GM12878 (cell line): ENCODE results near the gene TPRA1. TPM values are rescaled to one million over a fixed set of nuclear protein-coding genes. Genes with fewer than 3 reads are reported as not detected.

Experiments
- ATAC-seq: fragments of 200-7000 bp; cut with Tn5 transposase; 3 replicates; pipeline ENCODE4 v1.9.1; 2020; ENCODE audit warnings: mild to moderate bottlenecking, moderate library complexity
- BruUV-seq: library from RNA; stranded (reverse); fragments of 400-500 nt; replicated peaks from 2 replicates; lab custom pipeline; 2021; lab: Mats Ljungman, UMichigan
- CTCF ChIA-PET: fragments of 300-600 bp; sonication (Branson Sonifier 250); formaldehyde crosslinking; extraction: SDS; loops from one replicate; lab custom pipeline; 2021; ENCODE audit warnings: inconsistent platforms; lab: Yijun Ruan, JAX
- POLR2A ChIA-PET: fragments of 350-600 bp; formaldehyde crosslinking; extraction: SDS; loops from one replicate; lab custom pipeline; 2021; ENCODE audit warnings: inconsistent platforms; lab: Charles Lee
- RAD21 ChIA-PET: fragments of 300-600 bp; sonication (Branson Sonifier 250); formaldehyde crosslinking; loops from one replicate; lab custom pipeline; 2023; ENCODE audit warnings: antibody characterized with exemption; ENCODE audit not compliant: unreplicated experiment; lab: Charles Lee
- SMC1A ChIA-PET: fragments of 300-600 bp; sonication (Branson Sonifier 250); formaldehyde crosslinking; loops from one replicate; lab custom pipeline; 2023; ENCODE audit not compliant: unreplicated experiment, uncharacterized antibody; lab: Charles Lee
- DNase-seq: peaks from one replicate; pipeline ENCODE4 v3.0.0-alpha.2; 2011; ENCODE audit warnings: low read depth, low spot score
- FAIRE-seq: peaks from 3 replicates; lab custom pipeline; 2011; peaks lifted over from hg19 to GRCh38; lab: Jason Lieb, UNC
- H2AFZ ChIP-seq: 2 replicates; pipeline ENCODE4 v1.6.0; 2011; ENCODE audit warnings: low read depth, low read length, control low read depth; ENCODE audit not compliant: control insufficient read depth
- H3K27ac ChIP-seq: 2 replicates; pipeline ENCODE4 v1.5.1; 2011; ENCODE audit warnings: control low read depth; ENCODE audit not compliant: control insufficient read depth, insufficient read depth
- H3K27me3 ChIP-seq, 2 experiments: replicated peaks in 1 of 2; 2 replicates each; pipeline versions ENCODE4 v1.6.0 to v1.6.1; 2011; ENCODE audit warnings: low read length in 1 of 2; ENCODE audit not compliant: control insufficient read depth in 2 of 2, insufficient read depth in 2 of 2
- H3K36me3 ChIP-seq, 2 experiments: 2 replicates each; pipeline ENCODE4 v1.5.1; 2011; ENCODE audit warnings: low read length in 1 of 2; ENCODE audit not compliant: control insufficient read depth in 2 of 2, insufficient read depth in 2 of 2
- H3K4me1 ChIP-seq: 2 replicates; pipeline ENCODE4 v1.6.1; 2011; ENCODE audit warnings: mild to moderate bottlenecking, low read length, moderate library complexity, mixed read lengths; ENCODE audit not compliant: control insufficient read depth, insufficient read depth
- H3K4me2 ChIP-seq: 2 replicates; pipeline ENCODE4 v1.6.0; 2011; ENCODE audit warnings: control low read depth; ENCODE audit not compliant: control insufficient read depth, insufficient read depth
- H3K4me3 ChIP-seq: fragments of 200-600 bp; sonication (generic); 2 replicates; pipeline ENCODE4 v1.5.1; 2016
- H3K79me2 ChIP-seq: 2 replicates; pipeline ENCODE4 v1.6.0; 2011; ENCODE audit warnings: low read length; ENCODE audit not compliant: control insufficient read depth, insufficient read depth
- H3K9ac ChIP-seq: 2 replicates; pipeline ENCODE4 v1.8.0; 2011; ENCODE audit warnings: low read length, control low read depth, mixed read lengths; ENCODE audit not compliant: control insufficient read depth, insufficient read depth
- H3K9me3 ChIP-seq: replicated peaks from 3 replicates; pipeline ENCODE4 v1.5.1; 2011; ENCODE audit warnings: mild to moderate bottlenecking, low read length; ENCODE audit not compliant: control insufficient read depth, insufficient read depth
- H4K20me1 ChIP-seq: 2 replicates; pipeline ENCODE4 v1.6.0; 2011; ENCODE audit not compliant: control insufficient read depth, insufficient read depth
- BACH1 ChIP-seq: fragments of 450-650 bp; IDR thresholded peaks from 2 replicates; pipeline ENCODE4 v1.6.1; 2017; ENCODE audit warnings: mild to moderate bottlenecking, borderline replicate concordance
- BHLHE40 ChIP-seq, 2 experiments: fragments of 450-650 bp in 1 of 2; IDR thresholded peaks; 2 replicates each; pipeline ENCODE4 v1.6.1; 2011 to 2017; ENCODE audit warnings: low read depth in 2 of 2, borderline replicate concordance in 1 of 2, improper control_type of control experiment in 1 of 2, low read length in 1 of 2, mild to moderate bottlenecking in 1 of 2
- BMI1 ChIP-seq: fragments of 450-650 bp; IDR thresholded peaks from 2 replicates; pipeline ENCODE4 v1.6.1; 2016; ENCODE audit warnings: mild to moderate bottlenecking, moderate library complexity, borderline replicate concordance
- EP300 ChIP-seq, 2 experiments: fragments of 150-350 bp in 1 of 2; IDR thresholded peaks; 2 replicates each; pipeline ENCODE4 v1.6.1; 2011 to 2012; ENCODE audit warnings: low read depth in 2 of 2, low read length in 2 of 2, borderline replicate concordance in 1 of 2, improper control_type of control experiment in 1 of 2, inconsistent platforms in 1 of 2; ENCODE audit not compliant: control insufficient read depth in 1 of 2
- ESRRA ChIP-seq: IDR thresholded peaks from 2 replicates; pipeline ENCODE4 v1.6.1; 2012; ENCODE audit warnings: mild to moderate bottlenecking, low read length, improper control_type of control experiment
- EZH2 ChIP-seq: IDR thresholded peaks from 2 replicates; pipeline ENCODE4 v1.6.1; 2012; ENCODE audit warnings: low read depth, mild to moderate bottlenecking, control low read depth, inconsistent platforms, low read length, borderline replicate concordance; ENCODE audit not compliant: control insufficient read depth
- HCFC1 ChIP-seq: fragments of 150-350 bp; IDR thresholded peaks from 2 replicates; pipeline ENCODE4 v1.6.1; 2014; ENCODE audit warnings: low read length
- HDAC6 ChIP-seq: fragments of 200-600 bp; sonication (generic); IDR thresholded peaks from one replicate; pipeline ENCODE4 v1.8.0; 2017; ENCODE audit warnings: antibody characterized with exemption; ENCODE audit not compliant: unreplicated experiment
- POLR2A ChIP-seq: IDR thresholded peaks from 2 replicates; pipeline ENCODE4 v1.6.1; 2011; ENCODE audit warnings: low read depth, mild to moderate bottlenecking, low read length
- REST ChIP-seq: IDR thresholded peaks from 2 replicates; pipeline ENCODE4 v1.6.1; 2012; ENCODE audit warnings: mild to moderate bottlenecking, low read depth, low read length
- YBX1 ChIP-seq: fragments of 450-650 bp; IDR thresholded peaks from 2 replicates; pipeline ENCODE4 v1.6.1; 2016; ENCODE audit warnings: antibody characterized with exemption
- ZBED1 ChIP-seq: IDR thresholded peaks from 2 replicates; pipeline ENCODE4 v1.6.1; 2016; ENCODE audit warnings: borderline replicate concordance
- ZNF207 ChIP-seq: fragments of 450-650 bp; IDR thresholded peaks from 2 replicates; pipeline ENCODE4 v1.6.1; 2014; ENCODE audit warnings: antibody characterized with exemption, mild to moderate bottlenecking, borderline replicate concordance
- WGBS: methylation state at CpG from one replicate; pipeline ENCODE4 v1.1.6; 2016; ENCODE audit warnings: low lambda C conversion rate; ENCODE audit not compliant: insufficient replicate concordance, insufficient coverage; ENCODE audit errors: missing lambda C conversion rate; 5-methylcytosine and 5-hydroxymethylcytosine counted together
- in situ Hi-C: fragments of 300-500 bp; cut with MboI; formaldehyde crosslinking; loops from 9 replicates; pipeline ENCODE4 v1.14.3; 2018; ENCODE audit warnings: mixed read lengths
- intact Hi-C: fragments of 100-400 bp; cut with micrococcal nuclease; formaldehyde crosslinking; loops from one replicate; pipeline ENCODE4 v1.14.2; 2022; ENCODE audit not compliant: unreplicated experiment
- polyA plus RNA-seq, 11 experiments: library from polyadenylated mRNA; depleted of rRNA in 4 of 11; unstranded in 6 of 11; stranded (reverse) in 5 of 11; fragments of >200 nt; fragmentation: Nextera tagmentation in 4 of 11; fragmentation: Illumina TruSeq in 1 of 11; extraction: Ambion mirVana in 4 of 11; extraction: Trizol in 1 of 11; gene quantifications; 1 replicate in 1 of 11; 2 replicates in 10 of 11; pipeline versions ENCODE4 v1.2.1 to v1.2.3, GENCODE V29; 2011 to 2016; ENCODE audit warnings: inconsistent platforms in 2 of 11, missing spikeins in 2 of 11, low read depth in 1 of 11
- total RNA-seq, 4 experiments: library from RNA; depleted of rRNA in 3 of 4; stranded (reverse); fragments of >200 nt in 3 of 4; fragmentation: Illumina TruSeq in 1 of 4; extraction: Trizol in 1 of 4; gene quantifications; 2 replicates each; pipeline versions ENCODE4 v1.2.1 to v1.2.3, GENCODE V29; 2013 to 2021
- TF ChIP-seq, protein P1 (sequence below): fragments of 450-650 bp; IDR thresholded peaks from 2 replicates; pipeline ENCODE4 v1.6.1; 2016; ENCODE audit warnings: mild to moderate bottlenecking
- TF ChIP-seq, protein P2 (sequence below): fragments of 450-650 bp; IDR thresholded peaks from 2 replicates; pipeline ENCODE4 v1.6.1; 2018; ENCODE audit warnings: mild to moderate bottlenecking, low read depth, moderate library complexity; ENCODE audit not compliant: partially characterized antibody

The TPRA1 gene
- total and polyA plus RNA-seq, 10 of the 15 experiments (the other 5 are each of a cell fraction or from before 2014, with no cell fraction given) = 1.8 to 39.6 (median 26.6) TPM

GRCh38 chr3:127615631-127616305, 25.2 kb upstream of the TPRA1 start:
- DNase-seq (no peak), FAIRE-seq (no peak), ATAC-seq (no peak)
- RAD21 ChIA-PET = no interaction called here
- H3K79me2 ChIP-seq = no peaks in the 10 kb centered on the region
- no peaks in the 10 kb centered on the region for H3K4me1 ChIP-seq
- H3K9me3 ChIP-seq = no peaks in the 10 kb centered on the region
- H3K4me3 ChIP-seq = no peak overlapping the region
- H4K20me1 ChIP-seq = no peaks in the 10 kb centered on the region
- H3K36me3 ChIP-seq = peaks cover 52 to 55% of the 10 kb centered on the region in 2 experiments
- 73% methylated on average over 6 of the region's 6 CpGs for WGBS
- POLR2A ChIA-PET = no interaction called here
- intact Hi-C loops = no loop called here
- no peak overlapping the region for H3K27ac ChIP-seq
- no peak overlapping the region for H3K9ac ChIP-seq
- SMC1A ChIA-PET = no interaction called here
- H2AFZ ChIP-seq = no peak overlapping the region
- H3K27me3 ChIP-seq = no peaks in the 10 kb centered on the region
- CTCF ChIA-PET = interaction anchor here (1.6 kb wide), 1 partner anchor 41 kb away, joined by 4 read pairs; no protein-coding TSS in a partner anchor
- H3K4me2 ChIP-seq = no peak overlapping the region
- in situ Hi-C loops = no loop called here
- BruUV-seq = no TSS peak
- TF ChIP-seq, protein P1, sequence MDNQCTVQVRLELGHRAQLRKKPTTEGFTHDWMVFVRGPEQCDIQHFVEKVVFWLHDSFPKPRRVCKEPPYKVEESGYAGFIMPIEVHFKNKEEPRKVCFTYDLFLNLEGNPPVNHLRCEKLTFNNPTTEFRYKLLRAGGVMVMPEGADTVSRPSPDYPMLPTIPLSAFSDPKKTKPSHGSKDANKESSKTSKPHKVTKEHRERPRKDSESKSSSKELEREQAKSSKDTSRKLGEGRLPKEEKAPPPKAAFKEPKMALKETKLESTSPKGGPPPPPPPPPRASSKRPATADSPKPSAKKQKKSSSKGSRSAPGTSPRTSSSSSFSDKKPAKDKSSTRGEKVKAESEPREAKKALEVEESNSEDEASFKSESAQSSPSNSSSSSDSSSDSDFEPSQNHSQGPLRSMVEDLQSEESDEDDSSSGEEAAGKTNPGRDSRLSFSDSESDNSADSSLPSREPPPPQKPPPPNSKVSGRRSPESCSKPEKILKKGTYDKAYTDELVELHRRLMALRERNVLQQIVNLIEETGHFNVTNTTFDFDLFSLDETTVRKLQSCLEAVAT = no peak
- TF ChIP-seq HDAC6 = no peak
- no peak for TF ChIP-seq ZNF207
- no peak for TF ChIP-seq ESRRA
- no peak for TF ChIP-seq ZBED1
- TF ChIP-seq EZH2 = no peak
- no peak for TF ChIP-seq HCFC1
- no peak for TF ChIP-seq BHLHE40 (IDR thresholded peaks at IDR 0.05; ENCODE audit: borderline replicate concordance in 1 of 2, low read depth in 2 of 2, low read length in 1 of 2)
- TF ChIP-seq POLR2A = no peak
- TF ChIP-seq, protein P2, sequence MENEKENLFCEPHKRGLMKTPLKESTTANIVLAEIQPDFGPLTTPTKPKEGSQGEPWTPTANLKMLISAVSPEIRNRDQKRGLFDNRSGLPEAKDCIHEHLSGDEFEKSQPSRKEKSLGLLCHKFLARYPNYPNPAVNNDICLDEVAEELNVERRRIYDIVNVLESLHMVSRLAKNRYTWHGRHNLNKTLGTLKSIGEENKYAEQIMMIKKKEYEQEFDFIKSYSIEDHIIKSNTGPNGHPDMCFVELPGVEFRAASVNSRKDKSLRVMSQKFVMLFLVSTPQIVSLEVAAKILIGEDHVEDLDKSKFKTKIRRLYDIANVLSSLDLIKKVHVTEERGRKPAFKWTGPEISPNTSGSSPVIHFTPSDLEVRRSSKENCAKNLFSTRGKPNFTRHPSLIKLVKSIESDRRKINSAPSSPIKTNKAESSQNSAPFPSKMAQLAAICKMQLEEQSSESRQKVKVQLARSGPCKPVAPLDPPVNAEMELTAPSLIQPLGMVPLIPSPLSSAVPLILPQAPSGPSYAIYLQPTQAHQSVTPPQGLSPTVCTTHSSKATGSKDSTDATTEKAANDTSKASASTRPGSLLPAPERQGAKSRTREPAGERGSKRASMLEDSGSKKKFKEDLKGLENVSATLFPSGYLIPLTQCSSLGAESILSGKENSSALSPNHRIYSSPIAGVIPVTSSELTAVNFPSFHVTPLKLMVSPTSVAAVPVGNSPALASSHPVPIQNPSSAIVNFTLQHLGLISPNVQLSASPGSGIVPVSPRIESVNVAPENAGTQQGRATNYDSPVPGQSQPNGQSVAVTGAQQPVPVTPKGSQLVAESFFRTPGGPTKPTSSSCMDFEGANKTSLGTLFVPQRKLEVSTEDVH = no peak
- TF ChIP-seq EP300 (IDR thresholded peaks at IDR 0.05; ENCODE audit: borderline replicate concordance in 1 of 2, control insufficient read depth in 1 of 2, low read depth in 2 of 2, low read length in 2 of 2) = no peak
- TF ChIP-seq BACH1 = no peak
- no peak for TF ChIP-seq REST
- no peak for TF ChIP-seq BMI1
- TF ChIP-seq YBX1 = no peak
